Anterior cingulate cortex (tissue), 58 donors: ENCODE results near the gene SLC25A1.

ENCODE experiments used
- DNase-seq, 58 donors: peaks; one replicate each; lab custom pipeline; 2025; lab: John Stamatoyannopoulos, UW

Gene SLC25A1

DNA sequence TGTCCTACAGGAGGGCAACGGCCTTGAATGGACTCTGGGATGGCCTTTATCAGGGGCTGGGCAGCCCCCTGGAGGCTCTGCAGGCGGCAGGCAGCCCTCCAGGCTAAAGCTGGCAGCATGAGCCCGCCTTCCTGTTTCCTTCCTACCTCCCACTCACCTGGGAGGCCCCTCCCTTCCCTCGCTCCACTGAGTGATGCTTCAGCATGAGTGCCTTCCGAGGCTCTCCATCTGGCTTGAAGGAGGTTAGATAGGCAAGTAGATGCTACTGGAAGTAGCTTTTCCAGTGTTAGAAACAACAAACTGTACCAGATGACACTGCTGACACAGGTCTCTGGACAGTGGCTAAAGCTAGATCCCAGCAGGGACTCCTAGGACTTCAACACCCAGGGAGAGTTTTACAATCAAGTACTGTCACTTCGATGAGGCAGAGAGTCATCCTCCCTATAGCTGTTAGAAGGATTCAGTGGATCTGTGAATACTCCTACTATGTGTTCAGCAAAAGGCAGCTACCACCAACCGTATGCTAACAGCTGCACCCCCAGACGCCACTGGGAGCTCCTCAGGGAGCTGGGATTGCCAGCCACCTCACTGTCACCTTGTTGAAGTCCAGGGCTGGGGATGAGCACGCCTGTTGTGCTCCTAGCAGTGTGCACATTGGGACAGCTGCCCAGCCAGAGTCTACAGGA is 4.1 kb upstream of the SLC25A1 start:
- DNase-seq = no peak

DNA sequence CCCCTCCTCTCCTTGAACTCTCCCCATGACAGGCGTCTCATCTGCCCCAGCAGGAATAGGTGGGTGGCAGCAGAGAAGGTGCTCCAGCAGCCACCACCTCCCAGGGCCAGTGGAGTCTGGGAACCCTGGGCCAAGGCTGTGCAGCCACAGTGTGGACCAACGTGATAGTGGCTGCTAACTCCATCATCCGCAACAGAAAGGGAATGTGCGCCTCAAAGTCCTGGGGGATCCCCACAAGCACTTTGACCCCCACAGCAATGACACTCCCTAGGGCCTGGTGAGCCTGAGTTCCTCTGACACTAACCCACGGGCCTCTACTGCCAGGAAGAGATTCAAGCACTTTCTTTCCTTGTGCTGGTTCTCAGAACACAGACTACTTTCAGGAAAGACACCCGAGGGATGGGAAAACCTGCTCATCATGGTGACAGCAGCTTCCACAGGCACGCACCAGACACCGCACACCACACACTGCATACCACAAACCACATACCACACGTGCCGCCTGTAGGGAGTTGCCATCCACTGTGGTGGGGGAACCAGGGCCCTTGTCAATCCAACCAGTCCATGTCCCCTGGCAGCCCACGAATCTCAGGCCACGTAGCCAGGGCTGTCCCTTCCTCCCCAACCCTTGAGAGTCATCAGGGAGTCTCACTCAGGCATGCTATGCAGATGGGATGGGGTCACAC is 3.4 kb upstream of the SLC25A1 start:
- no peak for DNase-seq

DNA sequence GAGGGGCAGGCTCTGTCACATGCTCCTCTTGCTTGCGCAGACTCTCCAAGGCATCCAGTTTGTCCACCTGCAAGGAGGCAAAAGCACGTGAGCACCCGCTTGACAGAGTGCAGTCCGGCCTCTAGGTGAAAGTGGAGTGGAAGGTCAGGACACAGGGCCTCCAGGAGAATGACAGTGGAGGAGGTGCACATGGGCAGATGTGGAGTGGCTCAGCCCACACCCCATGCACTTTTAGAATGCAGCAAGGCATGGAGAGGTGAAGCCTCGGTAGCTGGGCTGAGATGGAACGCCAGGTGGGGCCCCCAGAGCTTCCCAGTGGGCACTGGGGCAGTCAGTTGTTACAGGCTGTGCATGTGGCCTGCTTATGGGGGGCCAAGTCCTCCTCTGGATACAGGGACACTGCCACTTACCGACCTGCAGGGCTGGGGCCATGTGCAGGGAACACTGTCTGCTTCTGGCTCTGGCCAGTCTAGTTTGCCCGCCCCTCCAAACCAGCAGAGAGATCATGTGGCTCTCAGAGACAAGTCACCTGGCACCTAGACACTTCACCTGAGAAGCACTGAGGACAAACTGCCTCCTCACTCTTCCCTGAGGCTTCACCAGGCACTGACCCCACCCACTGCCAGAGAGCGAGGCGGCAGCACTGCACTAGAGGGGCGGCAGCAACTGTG is 2.3 kb upstream of the SLC25A1 start:
- no peak for DNase-seq

DNA sequence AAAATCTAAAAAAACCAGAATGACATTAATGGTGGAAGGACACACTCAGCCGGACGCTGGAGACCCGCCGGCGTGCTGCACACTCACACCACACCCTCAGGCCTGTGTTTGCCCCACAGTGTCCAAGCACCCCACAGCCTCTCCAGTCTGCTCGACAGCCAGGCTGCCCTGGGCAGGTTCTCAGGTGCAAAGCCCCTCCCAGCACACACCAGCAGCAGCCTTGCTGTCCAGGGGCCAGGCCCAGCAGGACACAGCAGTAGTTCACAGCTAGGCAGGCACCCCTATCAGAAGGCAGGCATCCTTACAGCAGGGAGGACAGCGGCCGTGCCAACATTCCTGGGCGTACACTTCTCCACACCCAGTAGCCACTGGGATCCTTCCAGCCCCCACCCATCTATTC is 1.7 kb upstream of the SLC25A1 start:
- no peak for DNase-seq

DNA sequence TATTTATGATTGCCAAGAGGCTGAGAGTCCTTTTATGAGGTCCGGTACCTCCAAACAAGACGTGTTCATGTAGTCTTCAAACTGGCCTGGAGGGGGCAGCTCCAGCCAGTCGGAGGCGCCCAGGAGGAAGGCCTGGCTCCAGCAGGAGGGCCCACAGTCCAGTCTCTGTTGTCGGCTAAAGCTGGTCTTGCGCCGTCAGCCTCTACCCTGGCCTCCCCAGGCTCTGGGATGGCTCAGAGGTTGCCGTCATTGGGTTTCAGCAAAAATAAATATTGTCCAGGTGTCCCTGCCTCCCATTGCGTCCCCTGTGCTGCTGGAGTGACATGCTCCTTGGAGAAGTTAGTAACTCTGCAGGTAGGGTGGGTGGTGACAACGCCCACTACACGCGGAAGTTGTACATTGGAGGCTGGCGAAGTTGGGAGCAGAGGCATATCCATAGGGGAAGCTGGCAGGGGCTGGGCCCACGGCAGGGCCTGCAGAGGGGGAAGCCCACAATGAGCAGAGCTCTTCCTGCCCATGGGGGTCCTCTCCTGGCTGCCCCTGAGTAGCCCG is 1.0 kb upstream of the SLC25A1 start:
- peak in 53 of 58 donors; percentile 26 to 80 (median 62) for DNase-seq

DNA sequence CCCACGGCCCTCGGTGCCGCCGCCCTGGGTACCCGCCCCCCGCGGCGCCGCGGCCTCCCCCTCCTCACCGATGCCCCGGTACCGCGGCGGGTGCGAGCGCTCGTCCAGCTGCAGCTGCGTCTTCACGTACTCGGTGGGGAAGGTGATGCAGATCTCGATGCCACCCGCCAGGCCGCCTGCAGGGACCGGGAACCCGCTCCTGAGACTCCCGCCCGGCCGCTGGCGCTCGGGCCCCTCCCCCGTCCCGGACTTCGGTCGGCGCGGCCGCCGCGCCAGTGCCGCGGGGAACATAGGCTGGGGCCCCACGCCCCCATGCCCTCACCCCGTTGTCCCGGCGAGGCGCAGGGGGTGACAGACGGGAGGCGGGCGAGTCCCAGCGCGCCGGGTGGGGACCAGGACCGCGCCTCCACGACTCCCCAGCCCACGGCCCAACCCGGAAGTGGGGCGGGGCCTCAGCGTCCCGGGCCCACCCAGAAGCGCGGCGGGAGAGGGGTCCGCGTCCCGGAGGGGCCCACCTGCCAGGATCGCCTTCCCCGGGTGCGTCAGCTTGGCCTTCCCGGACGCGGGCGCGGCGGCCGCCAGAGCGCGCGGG is 375 bp downstream of the SLC25A1 start:
- peak in 17 of 58 donors; percentile 22 to 81 (median 64) for DNase-seq

DNA sequence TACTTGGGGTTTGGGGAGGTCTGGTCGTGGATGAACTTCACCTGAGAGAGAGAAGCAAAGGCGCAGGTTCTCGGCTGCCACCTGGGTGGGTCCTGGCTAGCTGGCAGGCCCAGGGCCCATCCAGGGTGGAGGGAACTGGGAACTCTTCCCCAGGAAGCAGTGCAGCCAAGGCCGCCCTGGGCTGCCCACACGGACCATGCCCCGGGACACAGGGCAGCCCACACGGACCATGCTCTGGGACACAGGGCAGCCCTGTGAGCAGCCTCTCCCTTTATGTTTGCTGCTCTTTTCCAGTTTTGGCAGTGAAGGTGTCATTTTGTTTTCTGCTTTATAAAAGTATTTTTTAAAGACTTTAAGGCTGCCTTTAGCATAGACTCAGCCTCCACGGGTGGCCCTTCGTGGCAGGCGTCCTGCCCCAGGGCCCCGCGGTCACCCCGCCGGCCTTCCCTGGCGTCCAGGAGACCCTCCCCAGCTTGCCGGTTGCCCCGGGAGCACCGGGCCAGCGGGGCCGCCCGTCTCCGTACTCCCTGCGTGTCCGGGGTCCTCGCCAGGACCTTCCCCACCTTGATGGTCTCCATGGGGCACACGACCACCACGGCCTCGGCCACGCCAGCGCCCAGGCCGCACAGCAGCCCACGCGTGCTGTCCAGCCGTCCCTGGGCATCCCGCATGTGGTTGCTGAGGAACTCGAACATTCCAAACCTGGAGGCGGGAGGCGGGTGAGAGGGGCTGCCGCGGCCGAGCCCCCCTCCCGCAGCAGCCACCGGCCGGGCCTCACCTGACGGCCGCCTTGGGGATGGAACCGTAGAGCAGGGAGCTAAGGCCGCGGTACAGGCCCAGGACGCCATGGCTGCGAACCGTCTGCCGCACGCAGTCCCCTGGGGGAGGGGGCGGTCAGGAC is 1.1 kb downstream of the SLC25A1 start:
- no peak for DNase-seq

DNA sequence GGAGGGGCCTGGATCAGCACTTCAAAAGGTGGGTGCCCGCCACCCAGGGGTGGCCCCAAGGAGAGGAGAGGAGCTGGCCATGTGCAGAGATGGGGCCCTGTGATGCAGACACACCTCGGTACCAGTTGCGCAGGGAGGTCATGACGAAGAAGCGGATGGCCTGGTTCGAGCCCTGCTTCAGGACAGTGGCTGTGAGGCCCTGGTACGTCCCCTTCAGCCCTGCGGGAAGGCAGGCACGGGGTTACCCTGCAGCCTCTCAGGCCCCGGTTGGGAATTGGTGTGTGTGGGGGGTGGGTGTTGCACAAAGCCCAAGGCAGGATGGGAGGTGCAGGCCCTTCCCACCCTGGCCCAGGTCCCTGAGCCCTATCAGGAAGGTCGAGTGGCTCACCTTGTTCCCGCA is 1.8 kb downstream of the SLC25A1 start:
- DNase-seq = no peak

DNA sequence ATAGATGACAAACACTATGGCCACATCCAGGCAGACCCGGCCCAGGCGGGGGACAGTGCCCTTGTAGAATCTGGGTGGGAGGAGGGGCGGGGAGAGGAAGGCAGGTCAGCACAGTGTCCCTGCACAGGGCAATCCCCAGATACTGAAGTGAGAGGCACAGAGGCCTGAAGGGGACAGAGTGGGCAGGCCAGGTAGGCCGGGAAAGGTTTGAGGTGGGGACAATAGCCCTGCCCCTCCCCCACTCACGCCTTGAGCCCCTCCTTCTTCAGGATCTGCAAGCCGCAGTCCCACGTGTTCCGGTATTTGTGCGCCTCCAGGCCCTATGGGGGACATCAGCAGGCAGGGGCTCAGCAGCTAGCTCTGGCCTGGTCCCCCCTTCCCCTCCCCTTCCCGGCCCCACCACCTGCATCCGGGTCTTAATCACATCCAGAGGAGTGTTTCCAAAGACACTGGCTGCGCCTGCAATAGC is 2.3 kb downstream of the SLC25A1 start:
- DNase-seq = no peak

DNA sequence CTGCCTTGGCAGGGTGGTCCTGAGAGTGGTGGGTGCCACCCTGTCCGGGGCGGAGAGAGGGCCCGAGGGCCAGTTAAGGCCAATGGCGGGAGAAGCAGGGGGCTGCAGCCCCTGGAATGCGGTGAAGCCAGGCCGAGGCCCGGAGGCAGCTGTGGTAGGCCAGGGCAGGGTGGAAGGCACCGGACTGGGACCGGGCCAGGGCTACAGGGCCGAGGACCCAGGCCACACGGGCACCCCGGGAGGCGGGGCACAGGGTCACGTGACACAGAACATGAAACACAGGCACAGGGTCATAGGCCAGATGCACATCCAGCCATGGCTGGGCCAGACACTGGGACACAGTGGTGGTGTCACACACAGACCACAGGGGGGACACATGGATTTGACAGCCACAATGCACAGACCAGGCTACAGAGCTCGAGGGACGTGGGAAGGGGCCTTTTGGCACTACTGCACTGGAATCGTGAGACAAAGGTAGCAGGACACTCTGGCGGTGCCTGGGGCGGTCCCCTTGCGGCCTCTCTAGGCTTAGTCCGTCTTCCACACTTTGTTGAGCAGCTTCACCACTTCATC is 2.8 kb downstream of the SLC25A1 start:
- no peak for DNase-seq

DNA sequence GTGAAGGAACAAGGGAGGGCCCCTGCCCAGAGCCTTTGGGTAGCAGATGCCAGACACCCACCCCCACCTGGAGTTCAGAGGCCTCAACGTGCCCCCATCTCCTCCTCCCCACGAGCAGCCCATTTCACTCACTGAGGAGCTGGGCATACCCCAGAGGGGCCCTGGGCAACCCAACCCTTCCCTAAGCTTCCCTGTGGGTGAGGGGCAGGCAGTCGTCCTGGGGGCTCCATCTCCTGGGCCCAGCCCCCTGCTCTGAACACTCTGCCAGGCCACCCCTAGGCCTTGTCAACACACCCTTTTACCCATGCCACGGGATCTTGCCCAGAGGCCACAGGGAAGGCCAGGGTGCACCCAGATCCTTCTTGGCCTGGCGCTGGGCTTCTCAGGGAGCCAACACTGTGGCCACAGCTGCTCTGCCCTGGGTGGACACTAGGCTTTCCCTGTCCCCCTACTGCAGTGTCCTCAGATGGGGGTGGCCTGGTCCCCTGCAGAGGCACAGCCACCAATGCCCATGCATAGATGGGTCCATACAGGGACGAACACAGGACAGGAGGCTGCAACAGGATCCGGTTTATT is 3.4 kb downstream of the SLC25A1 start:
- DNase-seq = no peak

DNA sequence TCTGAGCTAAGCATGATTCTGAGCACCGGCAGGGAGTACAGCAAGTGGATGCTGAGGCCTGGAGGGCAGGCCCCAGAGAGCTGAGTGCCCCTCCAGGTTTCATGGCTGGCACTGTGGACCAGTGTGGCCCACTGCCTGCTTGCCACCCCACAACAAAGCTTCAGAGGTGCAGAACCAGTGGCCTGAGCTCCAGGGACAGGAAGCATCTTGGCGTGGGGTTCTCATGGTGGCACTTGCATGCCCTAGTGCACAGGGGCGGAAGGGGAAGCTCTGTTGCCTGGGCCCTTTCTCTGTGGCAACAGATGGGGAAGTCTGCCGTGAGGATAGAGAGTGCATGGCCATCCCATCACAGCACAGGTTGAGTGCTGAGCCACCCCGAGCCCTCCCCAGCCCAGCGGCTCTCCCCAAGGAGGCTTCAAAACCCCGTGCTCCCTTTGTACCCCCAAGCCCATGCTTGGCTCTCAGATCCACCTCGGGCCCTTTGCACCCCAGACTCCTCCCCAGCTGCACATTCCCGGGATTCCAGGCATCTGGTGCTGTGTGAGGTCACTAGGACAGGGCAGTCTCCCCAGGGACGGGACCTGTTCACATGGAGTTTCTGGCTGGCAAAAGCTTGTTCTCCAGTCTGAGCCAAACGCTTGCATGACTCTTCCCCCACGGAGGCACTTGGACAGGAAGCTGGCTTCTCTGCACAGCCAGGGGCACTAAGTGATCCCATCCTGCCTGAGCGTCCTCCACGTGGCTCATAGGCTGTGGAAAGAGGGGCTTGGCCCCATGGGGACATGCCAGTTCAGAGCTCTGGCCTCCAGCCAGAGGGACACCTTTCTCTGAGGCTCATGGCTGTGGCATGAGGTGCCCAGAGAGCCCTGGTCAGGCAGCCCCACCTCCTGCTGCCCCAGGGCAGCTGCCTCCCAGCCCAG is 4.2 kb downstream of the SLC25A1 start:
- DNase-seq = no peak

DNA sequence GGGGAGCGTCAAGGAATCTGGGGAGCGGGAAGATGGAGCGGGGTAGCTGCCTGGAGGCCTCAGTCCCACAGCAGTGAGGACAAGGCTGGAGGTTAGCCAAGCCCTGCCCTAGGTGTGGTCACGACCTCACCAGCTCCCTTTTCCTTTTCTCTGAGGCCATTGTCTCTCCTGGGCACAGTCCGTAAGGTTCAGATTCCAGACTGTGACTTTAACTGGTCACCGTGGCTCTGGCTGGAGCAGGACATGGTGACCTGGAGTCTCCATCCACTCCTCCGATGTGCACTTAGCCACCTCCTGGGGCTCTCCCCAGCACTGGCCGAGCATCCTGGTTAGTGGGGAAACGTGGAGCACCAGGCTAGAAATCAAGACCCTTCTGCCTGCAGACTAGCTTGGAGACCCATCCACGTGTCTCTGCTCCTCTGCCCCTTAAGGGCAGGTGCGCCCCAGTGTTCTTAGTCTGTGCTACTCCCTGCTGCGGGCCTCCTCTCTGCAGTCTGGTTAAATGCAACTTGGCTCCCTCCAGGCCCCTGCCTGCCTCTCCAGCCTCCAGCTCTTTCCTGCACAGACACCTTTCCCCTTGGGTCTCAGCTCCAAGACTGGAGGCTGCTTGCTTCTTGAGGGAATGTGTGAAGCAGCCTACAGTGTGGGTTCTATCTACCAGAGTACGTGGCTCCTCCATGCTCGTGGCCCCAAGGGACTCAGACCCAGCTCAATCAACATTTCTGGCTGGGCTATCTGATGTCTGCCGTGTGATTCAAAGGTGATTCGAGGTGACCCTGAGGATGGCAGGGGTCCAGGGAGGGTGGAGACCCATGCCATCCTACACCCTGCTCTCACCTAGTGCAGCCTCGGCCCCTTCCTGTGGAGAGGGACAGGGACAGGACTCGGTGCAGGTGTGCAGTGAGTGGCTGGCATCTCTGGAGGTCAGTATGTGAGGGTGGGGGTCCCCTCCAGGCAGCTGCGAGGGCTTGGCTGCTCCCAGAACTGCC is 5.2 kb downstream of the SLC25A1 start:
- DNase-seq = no peak

DNA sequence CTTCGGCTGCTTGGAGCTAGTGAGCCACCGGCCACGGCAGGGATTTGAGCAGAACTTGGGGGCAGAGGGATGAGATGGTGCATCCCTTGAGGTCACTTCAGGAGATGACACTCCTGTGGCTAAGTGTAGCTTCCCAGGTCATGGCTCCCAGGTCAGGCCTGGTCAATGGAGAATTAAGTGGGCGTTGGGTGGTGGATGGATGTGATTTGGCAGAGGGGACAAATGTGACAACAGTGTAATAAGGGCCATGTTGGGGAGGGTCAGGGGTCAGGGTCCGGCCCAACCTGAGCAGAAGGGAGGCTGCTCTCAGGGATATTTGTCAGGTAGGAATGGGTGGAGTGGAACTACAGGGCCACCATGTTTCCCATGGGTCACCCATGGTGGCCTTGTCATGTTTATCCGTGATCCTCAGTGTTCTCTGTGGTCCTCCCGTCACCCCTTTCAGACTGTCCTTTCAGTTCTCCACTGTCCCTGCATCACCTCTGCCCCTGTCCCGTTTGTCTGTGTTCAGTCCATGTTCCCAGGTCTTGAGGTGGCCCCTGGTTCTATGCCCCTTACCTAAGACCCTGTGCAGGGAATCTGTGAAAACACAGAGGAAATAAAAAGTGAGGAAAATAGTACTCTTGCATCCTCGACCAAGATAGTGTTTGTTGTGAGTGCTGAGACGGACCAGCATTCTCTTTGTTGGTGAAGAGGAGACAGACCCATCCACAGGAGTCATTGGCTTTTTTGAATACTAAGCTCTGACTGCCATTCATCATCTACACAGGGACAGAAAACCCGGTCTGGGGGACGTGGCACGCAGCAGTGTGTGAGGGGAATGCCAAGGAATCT is 6.1 kb downstream of the SLC25A1 start:
- DNase-seq = no peak

DNA sequence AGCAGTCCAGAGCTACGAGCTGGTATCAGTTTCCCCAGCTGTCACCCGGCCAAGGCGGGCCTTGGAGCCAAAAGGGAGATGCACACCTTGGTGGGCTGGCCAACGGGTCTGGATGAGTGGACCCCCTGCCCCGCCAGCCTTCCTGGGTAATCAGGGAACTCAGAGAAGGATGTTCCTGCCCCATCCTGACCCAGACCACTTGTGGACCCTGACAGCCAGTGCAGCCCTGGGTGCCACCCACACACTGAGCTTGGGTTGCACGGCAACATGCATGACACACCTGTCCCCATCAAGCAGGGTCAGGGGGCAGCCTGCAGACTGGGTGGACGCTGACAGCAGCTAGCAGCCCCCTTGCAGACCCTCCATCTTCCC is 8.6 kb downstream of the SLC25A1 start:
- DNase-seq = no peak
